HCT116 (cell line): ENCODE data around the gene ZNF626. TPM values are rescaled to one million over a fixed set of nuclear protein-coding genes. Genes with fewer than 3 reads are reported as not detected.

Source experiments
- ATAC-seq: fragments of 200-7000 bp; cut with Tn5 transposase; 2 replicates; pipeline ENCODE4 v1.9.1; 2020; ENCODE audit warnings: mild to moderate bottlenecking, moderate library complexity
- BruUV-seq: library from RNA; stranded (reverse); fragments of 400-500 nt; replicated peaks from 2 replicates; lab custom pipeline; 2021; lab: Mats Ljungman, UMichigan
- CTCF ChIA-PET: fragments of 300-600 bp; sonication (Branson Sonifier 250); formaldehyde crosslinking; loops from one replicate; lab custom pipeline; 2021; ENCODE audit warnings: antibody characterized with exemption; lab: Charles Lee
- POLR2A ChIA-PET: fragments of 300-600, 350-600 bp; sonication (Branson Sonifier 250); formaldehyde crosslinking; loops from one replicate; lab custom pipeline; 2021; ENCODE audit warnings: antibody characterized with exemption; lab: Charles Lee
- RAD21 ChIA-PET, 2 experiments: fragments of 300-600 bp; sonication (Branson Sonifier 250); formaldehyde crosslinking; loops; one replicate each; lab custom pipeline; 2023; ENCODE audit warnings: low total read pairs in 2 of 2; ENCODE audit not compliant: uncharacterized antibody in 2 of 2, unreplicated experiment in 2 of 2, low non-redundant PET in 1 of 2; lab: Charles Lee
- DNase-seq: peaks from one replicate; pipeline ENCODE4 v3.0.0-alpha.2; 2010; ENCODE audit warnings: low read depth, low spot score
- H2AFZ ChIP-seq: fragments of 200-600 bp; shearing (Covaris generic), sonication (generic); 2 replicates; pipeline ENCODE4 v1.6.1; 2017; ENCODE audit warnings: low read depth, mixed run types, mixed read lengths, antibody characterized with exemption, low read length; ENCODE audit not compliant: poor library complexity, severe bottlenecking
- H3K27ac ChIP-seq: 2 replicates; pipeline ENCODE4 v1.5.1; 2012; ENCODE audit warnings: low read depth, low read length
- H3K27me3 ChIP-seq: fragments of 200-600 bp; sonication (generic); 2 replicates; pipeline ENCODE4 v1.6.1; 2016; ENCODE audit warnings: mixed run types, low read length, mixed read lengths; ENCODE audit not compliant: insufficient read depth
- H3K36me3 ChIP-seq, 2 experiments: fragments of 200-500 bp in 1 of 2; fragments of 200-600 bp in 1 of 2; sonication (Bioruptor generic) in 1 of 2; sonication (generic) in 1 of 2; 2 replicates each; pipeline versions ENCODE4 v1.5.1 to v1.6.1; 2014 to 2016; ENCODE audit warnings: low read length in 2 of 2, inconsistent platforms in 1 of 2, mixed read lengths in 1 of 2, mixed run types in 1 of 2; ENCODE audit not compliant: insufficient read depth in 2 of 2, control insufficient read depth in 1 of 2
- H3K4me1 ChIP-seq, 2 experiments: fragments of 200-600 bp in 1 of 2; sonication (generic) in 1 of 2; 2 replicates each; pipeline versions ENCODE4 v1.5.1 to v1.6.1; 2012 to 2017; ENCODE audit warnings: low read length in 2 of 2, inconsistent platforms in 1 of 2, mild to moderate bottlenecking in 1 of 2, mixed read lengths in 1 of 2, mixed run types in 1 of 2, moderate library complexity in 1 of 2; ENCODE audit not compliant: insufficient read depth in 2 of 2, control insufficient read depth in 1 of 2
- H3K4me2 ChIP-seq: fragments of 200-600 bp; sonication (generic); 2 replicates; pipeline ENCODE4 v1.6.1; 2017; ENCODE audit warnings: mixed run types, low read length, mixed read lengths
- H3K4me3 ChIP-seq, 2 experiments: fragments of 200-600 bp in 1 of 2; sonication (generic) in 1 of 2; replicated peaks in 1 of 2; 2 replicates each; pipeline ENCODE4 v1.5.1; 2011 to 2016; ENCODE audit warnings: low read length in 2 of 2, control low read depth in 1 of 2, low read depth in 1 of 2, mild to moderate bottlenecking in 1 of 2, mixed read lengths in 1 of 2, mixed run types in 1 of 2
- H3K79me2 ChIP-seq: fragments of 200-600 bp; sonication (generic); 2 replicates; pipeline ENCODE4 v1.6.1; 2017; ENCODE audit warnings: mild to moderate bottlenecking, mixed run types, low read length, moderate library complexity, mixed read lengths; ENCODE audit not compliant: insufficient read depth
- H3K9ac ChIP-seq: fragments of 200-600 bp; sonication (generic); 2 replicates; pipeline ENCODE4 v1.6.1; 2016; ENCODE audit warnings: low read length, mixed read lengths
- H3K9me2 ChIP-seq: fragments of 200-600 bp; sonication (generic), shearing (Covaris generic); 2 replicates; pipeline ENCODE4 v1.6.1; 2017; ENCODE audit warnings: mixed run types, mild to moderate bottlenecking, moderate library complexity; ENCODE audit not compliant: insufficient read depth
- H3K9me3 ChIP-seq, 2 experiments: fragments of 200-500 bp in 1 of 2; fragments of 200-600 bp in 1 of 2; sonication (Bioruptor generic) in 1 of 2; sonication (generic) in 1 of 2; 2 replicates each; pipeline ENCODE4 v1.6.1; 2014 to 2017; ENCODE audit warnings: low read length in 2 of 2, mixed read lengths in 2 of 2, inconsistent platforms in 1 of 2, low read depth in 1 of 2, mild to moderate bottlenecking in 1 of 2, mixed run types in 1 of 2, moderate library complexity in 1 of 2; ENCODE audit not compliant: control insufficient read depth in 1 of 2, insufficient read depth in 1 of 2
- H4K20me1 ChIP-seq: fragments of 200-600 bp; sonication (generic), shearing (Covaris generic); 2 replicates; pipeline ENCODE4 v1.6.1; 2017; ENCODE audit warnings: mixed run types, mild to moderate bottlenecking, moderate library complexity; ENCODE audit not compliant: insufficient read depth
- ATF3 ChIP-seq: IDR thresholded peaks from 2 replicates; pipeline ENCODE4 v1.6.1; 2012
- CBX3 ChIP-seq: IDR thresholded peaks from 2 replicates; pipeline ENCODE4 v1.6.1; 2012; ENCODE audit warnings: low read depth
- CEBPB ChIP-seq: IDR thresholded peaks from 2 replicates; pipeline ENCODE4 v1.6.1; 2012; ENCODE audit warnings: low read depth
- EGR1 ChIP-seq: IDR thresholded peaks from 2 replicates; pipeline ENCODE4 v1.6.1; 2012; ENCODE audit warnings: low read depth
- ELF1 ChIP-seq: IDR thresholded peaks from 2 replicates; pipeline ENCODE4 v1.6.1; 2012; ENCODE audit warnings: low read depth, borderline replicate concordance
- EZH2phosphoT487 ChIP-seq: fragments of 200-600 bp; IDR thresholded peaks from 2 replicates; pipeline ENCODE4 v1.6.1; 2018; ENCODE audit warnings: antibody characterized with exemption, borderline replicate concordance
- FOSL1 ChIP-seq: IDR thresholded peaks from 2 replicates; pipeline ENCODE4 v1.6.1; 2012; ENCODE audit warnings: low read depth
- POLR2AphosphoS5 ChIP-seq: IDR thresholded peaks from 2 replicates; pipeline ENCODE4 v1.6.1; 2011; ENCODE audit warnings: mild to moderate bottlenecking, low read depth, low read length, moderate library complexity
- RAD21 ChIP-seq: IDR thresholded peaks from 2 replicates; pipeline ENCODE4 v1.6.1; 2012; ENCODE audit warnings: low read depth, mild to moderate bottlenecking
- REST ChIP-seq: IDR thresholded peaks from 2 replicates; pipeline ENCODE4 v1.6.1; 2012; ENCODE audit warnings: low read depth
- SIN3A ChIP-seq: IDR thresholded peaks from 2 replicates; pipeline ENCODE4 v1.6.1; 2012; ENCODE audit warnings: low read depth
- SRF ChIP-seq: IDR thresholded peaks from 2 replicates; pipeline ENCODE4 v1.6.1; 2012; ENCODE audit warnings: low read depth
- TCF7L2 ChIP-seq: IDR thresholded peaks from 2 replicates; pipeline ENCODE4 v1.7.0; 2011; ENCODE audit warnings: borderline replicate concordance, inconsistent platforms; ENCODE audit not compliant: insufficient read depth, insufficient read length; ENCODE audit errors: extremely low read depth
- YY1 ChIP-seq: IDR thresholded peaks from 2 replicates; pipeline ENCODE4 v1.6.1; 2011; ENCODE audit warnings: low read length, low read depth, moderate library complexity, mild to moderate bottlenecking; ENCODE audit not compliant: insufficient replicate concordance; ENCODE audit errors: extremely low read depth
- ZBTB33 ChIP-seq: IDR thresholded peaks from 2 replicates; pipeline ENCODE4 v1.6.1; 2011; ENCODE audit warnings: mild to moderate bottlenecking, low read length, moderate library complexity; ENCODE audit not compliant: insufficient replicate concordance; ENCODE audit errors: extremely low read depth
- ZFX ChIP-seq: fragments of 450-650 bp; IDR thresholded peaks from 2 replicates; pipeline ENCODE4 v1.6.1; 2017
- ZNF274 ChIP-seq: fragments of 200-500 bp; sonication (Bioruptor generic); IDR thresholded peaks from 2 replicates; pipeline ENCODE4 v1.6.1; 2014; ENCODE audit warnings: mild to moderate bottlenecking, low read depth, low read length, inconsistent platforms
- intact Hi-C: fragments of 100-400 bp; cut with micrococcal nuclease; formaldehyde crosslinking; loops from 2 replicates; pipeline ENCODE4 v1.10.0; 2022
- total RNA-seq: library from RNA; stranded (reverse); gene quantifications from one replicate; pipeline ENCODE4 v1.2.1, GENCODE V29; 2021; ENCODE audit not compliant: unreplicated experiment

Gene ZNF626
- total RNA-seq, 1 experiment from 2014 or later = not detected

GRCh38 chr19:20669263-20669662, 7.9 kb upstream of the ZNF626 start:
- Histone ChIP-seq H3K27me3 (no peaks in the 10 kb centered on the region), H3K4me2 (no peak overlapping the region), H3K27ac (no peak overlapping the region), H3K4me3 (no peak overlapping the region), H3K9me3 (no peaks in the 10 kb centered on the region), H3K4me1 (no peaks in the 10 kb centered on the region), H2AFZ (no peak overlapping the region), H3K79me2 (no peaks in the 10 kb centered on the region), H4K20me1 (no peaks in the 10 kb centered on the region), H3K9me2 (no peaks in the 10 kb centered on the region), H3K36me3 (no peaks in the 10 kb centered on the region), H3K9ac (no peak overlapping the region)
- BruUV-seq = no TSS peak
- TF ChIP-seq CBX3 (no peak), ZBTB33 (no peak), POLR2AphosphoS5 (no peak), EZH2phosphoT487 (no peak), ELF1 (no peak), RAD21 (no peak), SIN3A (no peak), TCF7L2 (no peak), YY1 (no peak), EGR1 (no peak), CEBPB (no peak), ZFX (no peak), SRF (no peak), ZNF274 (no peak), REST (no peak), ATF3 (no peak), FOSL1 (no peak)
- intact Hi-C loops = no loop called here
- CTCF ChIA-PET = no interaction called here
- RAD21 ChIA-PET = no interaction called here
- ATAC-seq = no peak
- DNase-seq = no peak
- POLR2A ChIA-PET = no interaction called here
